ENCODE results near the gene S100A8. TPM values are rescaled to one million over a fixed set of nuclear protein-coding genes. Genes with fewer than 3 reads are reported as not detected.

Gene S100A8
- total RNA-seq, 4 donors from 2014 or later: 13.1 to 745 (median 110) TPM

GRCh38 chr1:153340356-153340755, 50.5 kb downstream of the S100A8 start:
- no peak overlapping the region for H3K27ac ChIP-seq
- 83 to 91% methylated on average over 6 to 10 of the region's 10 CpGs for WGBS, 2 donors (ENCODE audit: low coverage in 1 of 2)
- no peaks in the 10 kb centered on the region for H3K9me3 ChIP-seq
- H3K4me1 ChIP-seq: no peaks in the 10 kb centered on the region
- H3K36me3 ChIP-seq: no peaks in the 10 kb centered on the region
- TF ChIP-seq EP300 (IDR thresholded peaks at IDR 0.05): no peak
- TF ChIP-seq POLR2A (IDR thresholded peaks at IDR 0.05): no peak
- TF ChIP-seq POLR2AphosphoS5 (IDR thresholded peaks at IDR 0.05): no peak
- no peak for TF ChIP-seq CTCF (IDR thresholded peaks at IDR 0.05)
- H3K4me3 ChIP-seq: no peak overlapping the region
- ATAC-seq: no peak
- peaks cover 38% of the 10 kb centered on the region for H3K27me3 ChIP-seq

Small RNAs within 50 kb of the gene (small RNA-seq; reads per million reads assigned to genes)
- 0 reads per million in 4 donors for gene S100A15A

Other genes starting within 250 kb of the S100A8 start
- gene SPRR2G, start 240.2 kb downstream of the S100A8 start, total RNA-seq: not detected
- not detected for gene LELP1, start 187.6 kb downstream of the S100A8 start, total RNA-seq
- not detected for gene PRR9, start 173.5 kb downstream of the S100A8 start, total RNA-seq
- not detected for gene LORICRIN, start 131.4 kb downstream of the S100A8 start, total RNA-seq
- gene PGLYRP3, start 78.1 kb downstream of the S100A8 start, total RNA-seq: under 1 TPM in 1 of 4 donors, not detected in 3; 0.45 TPM
- not detected for gene PGLYRP4, start 42.2 kb downstream of the S100A8 start, total RNA-seq
- 1,000 to 10,000 TPM in 1 of 4 donors, 100 to 1,000 TPM in 2, 10 to 100 TPM in 1; 65.3 to 2,906 (median 485) TPM for gene S100A9, start 33.2 kb downstream of the S100A8 start, total RNA-seq
- 10 to 100 TPM in 2 of 4 donors, 1 to 10 TPM in 1, not detected in 1; 1.4 to 21.1 (median 12.6) TPM for gene S100A12, start 15.5 kb downstream of the S100A8 start, total RNA-seq
- gene S100A7A, start 25.4 kb upstream of the S100A8 start, total RNA-seq: under 1 TPM in 2 of 4 donors, not detected in 2; 0.16 to 0.79 TPM
- 100 to 1,000 TPM in 1 of 4 donors, 10 to 100 TPM in 1, not detected in 2; 33.0 to 253 TPM for gene S100A7, start 69.6 kb upstream of the S100A8 start, total RNA-seq
- gene S100A6, start 144.9 kb upstream of the S100A8 start, total RNA-seq: 100 to 1,000 TPM; 595 to 840 (median 634) TPM
- not detected for gene S100A5, start 149.9 kb upstream of the S100A8 start, total RNA-seq
- 100 to 1,000 TPM; 135 to 345 (median 259) TPM for gene S100A4, start 154.7 kb upstream of the S100A8 start, total RNA-seq
- gene S100A3, start 158.2 kb upstream of the S100A8 start, total RNA-seq: 1 to 10 TPM in 2 of 4 donors, under 1 TPM in 1, not detected in 1; 0.69 to 6.0 (median 1.1) TPM
- gene S100A2, start 174.8 kb upstream of the S100A8 start, total RNA-seq: 10 to 100 TPM in 2 of 4 donors, 1 to 10 TPM in 2; 2.7 to 73.3 (median 14.2) TPM
- 100 to 1,000 TPM in 1 of 4 donors, 10 to 100 TPM in 3; 49.7 to 121 (median 71.5) TPM for gene S100A16, start 222.1 kb upstream of the S100A8 start, total RNA-seq
- 10 to 100 TPM in 1 of 4 donors, 1 to 10 TPM in 2, under 1 TPM in 1; 0.85 to 82.1 (median 5.0) TPM for gene S100A14, start 225.3 kb upstream of the S100A8 start, total RNA-seq
- 100 to 1,000 TPM in 1 of 4 donors, 10 to 100 TPM in 3; 56.1 to 133 (median 76.3) TPM for gene S100A13, start 236.4 kb upstream of the S100A8 start, total RNA-seq
- 1 to 10 TPM; 2.4 to 8.3 (median 2.8) TPM for gene S100A1, start 237.4 kb upstream of the S100A8 start, total RNA-seq
- gene CHTOP, start 243.0 kb upstream of the S100A8 start, total RNA-seq: 10 to 100 TPM; 33.7 to 57.0 (median 42.2) TPM

Data from gastroesophageal sphincter (tissue), 4 donors.